ENCODE measurements around the gene MRPL1.
A peak's percentile ranks its signal among the peaks of the same experiment; 100 is the strongest.
"Not testable (repeated sequence)": the region's sequence is repeated elsewhere in the genome, so short reads cannot be mapped to it uniquely, and the experiment has no call there.

MRPL1 gene

GRCh38 chr4:77959566-77960338, 97.1 kb downstream of the MRPL1 start:
- in situ Hi-C loops (cut with HindIII; ENCODE audit: low sequenced_read_pairs), result no loop called here
- DNase-seq (ENCODE audit: low read depth), result peak; percentile 51
- no peak overlapping the region for H3K4me3 ChIP-seq (ENCODE audit: low read depth, low read length)
- peak; percentile 37 for TF ChIP-seq CTCF (IDR thresholded peaks at IDR 0.05; ENCODE audit: low read depth, low read length, missing control alignments)

GRCh38 chr4:77960367-77960766, 97.7 kb downstream of the MRPL1 start:
- no peak for DNase-seq (ENCODE audit: low read depth)
- no peak for TF ChIP-seq CTCF (IDR thresholded peaks at IDR 0.05; ENCODE audit: low read depth, low read length, missing control alignments)
- H3K4me3 ChIP-seq (ENCODE audit: low read depth, low read length), result no peak overlapping the region
- in situ Hi-C loops (cut with HindIII; ENCODE audit: low sequenced_read_pairs), result no loop called here

GRCh38 chr4:77963004-77963403, 100.4 kb downstream of the MRPL1 start:
- H3K4me3 ChIP-seq (ENCODE audit: low read depth, low read length), result no peak overlapping the region
- DNase-seq (ENCODE audit: low read depth), result no peak
- no peak for TF ChIP-seq CTCF (IDR thresholded peaks at IDR 0.05; ENCODE audit: low read depth, low read length, missing control alignments)
- in situ Hi-C loops (cut with HindIII; ENCODE audit: low sequenced_read_pairs), result no loop called here

GRCh38 chr4:77973657-77974056, 111.0 kb downstream of the MRPL1 start:
- in situ Hi-C loops (cut with HindIII; ENCODE audit: low sequenced_read_pairs); DNase-seq (ENCODE audit: low read depth): not testable (repeated sequence)

GRCh38 chr4:77982900-77983540, 120.4 kb downstream of the MRPL1 start:
- DNase-seq (ENCODE audit: low read depth); in situ Hi-C loops (cut with HindIII; ENCODE audit: low sequenced_read_pairs); H3K4me3 ChIP-seq (ENCODE audit: low read depth, low read length): not testable (repeated sequence)

More at GRCh38 chr4:77973657-77974056, 111.0 kb downstream of the MRPL1 start:
- H3K4me3 ChIP-seq (ENCODE audit: low read depth, low read length), result not testable (repeated sequence)

GRCh38 chr4:77983612-77984311, 121.1 kb downstream of the MRPL1 start:
- DNase-seq (ENCODE audit: low read depth); H3K4me3 ChIP-seq (ENCODE audit: low read depth, low read length); in situ Hi-C loops (cut with HindIII; ENCODE audit: low sequenced_read_pairs): not testable (repeated sequence)

GRCh38 chr4:77989968-77990367, 127.3 kb downstream of the MRPL1 start:
- TF ChIP-seq CTCF (IDR thresholded peaks at IDR 0.05; ENCODE audit: low read depth, low read length, missing control alignments), result no peak
- in situ Hi-C loops (cut with HindIII; ENCODE audit: low sequenced_read_pairs), result no loop called here
- DNase-seq (ENCODE audit: low read depth), result no peak
- no peak overlapping the region for H3K4me3 ChIP-seq (ENCODE audit: low read depth, low read length)

GRCh38 chr4:77990456-77990855, 127.8 kb downstream of the MRPL1 start:
- in situ Hi-C loops (cut with HindIII; ENCODE audit: low sequenced_read_pairs), result no loop called here
- no peak for TF ChIP-seq CTCF (IDR thresholded peaks at IDR 0.05; ENCODE audit: low read depth, low read length, missing control alignments)
- no peak overlapping the region for H3K4me3 ChIP-seq (ENCODE audit: low read depth, low read length)
- DNase-seq (ENCODE audit: low read depth), result no peak
